OCI-LY7 (cell line): ENCODE results near the gene PSMC3.

Experiments used
- CTCF ChIP-seq: fragments of 200-600 bp; sonication (generic); conservative IDR thresholded peaks from 2 replicates; pipeline ENCODE4 v1.5.1; 2014; ENCODE audit warnings: mild to moderate bottlenecking, antibody characterized with exemption, low read length, moderate library complexity, mixed read lengths
- EZH2phosphoT487 ChIP-seq: fragments of 200-600 bp; sonication (generic); IDR thresholded peaks from 2 replicates; pipeline ENCODE4 v1.6.1; 2018; ENCODE audit warnings: low read depth, borderline replicate concordance, mild to moderate bottlenecking, mixed run types, antibody characterized with exemption, low read length, moderate library complexity, mixed read lengths

GRCh38 chr11:47380078-47380477 lies 46.2 kb downstream of the PSMC3 start:
- no peak for TF ChIP-seq CTCF
- TF ChIP-seq EZH2phosphoT487: no peak
